ENCODE results near the gene FAM81A. TPM values are rescaled to one million over a fixed set of nuclear protein-coding genes. Genes with fewer than 3 reads are reported as not detected.

Gene FAM81A
- total and polyA plus RNA-seq, 10 donors: 0.77 to 3.0 (median 2.1) TPM

- H3K9me3 ChIP-seq: peaks cover 0 to 5% (median 0%) of the 10 kb centered on the region in 8 donors
- WGBS, 5 donors: 25 to 30% (median 27%) methylated on average over 11 of the region's 11 CpGs
- H3K4me3 ChIP-seq: no peak overlapping the region
- H3K4me1 ChIP-seq: peaks cover 6 to 10% (median 7%) of the 10 kb centered on the region in 6 donors
- DNase-seq: peak; percentile 76
- no peaks in the 10 kb centered on the region for H3K36me3 ChIP-seq
- TF ChIP-seq CTCF (IDR thresholded peaks at IDR 0.05 in 8 of 11, conservative IDR thresholded peaks at IDR 0.05 in 3 of 11): peak; percentile 72 to 93 (median 88)
- TF ChIP-seq POLR2A (IDR thresholded peaks at IDR 0.05): no peak
- TF ChIP-seq POLR2AphosphoS5 (IDR thresholded peaks at IDR 0.05): no peak
- H3K27me3 ChIP-seq (replicated peaks in 1 of 7): no peaks in the 10 kb centered on the region
- H3K27ac ChIP-seq: no peak overlapping the region
- intact Hi-C loops (cut with DNase I; ENCODE audit: low total_unique reads): loop anchor here (5.0 to 10.0 kb wide), 5 partner anchors 118 to 510 kb away; partner anchors contain the start of gene MYO1E
These were observed 54.7 kb downstream of the FAM81A start for GRCh38 chr15:59492389-59493377.

DNA sequence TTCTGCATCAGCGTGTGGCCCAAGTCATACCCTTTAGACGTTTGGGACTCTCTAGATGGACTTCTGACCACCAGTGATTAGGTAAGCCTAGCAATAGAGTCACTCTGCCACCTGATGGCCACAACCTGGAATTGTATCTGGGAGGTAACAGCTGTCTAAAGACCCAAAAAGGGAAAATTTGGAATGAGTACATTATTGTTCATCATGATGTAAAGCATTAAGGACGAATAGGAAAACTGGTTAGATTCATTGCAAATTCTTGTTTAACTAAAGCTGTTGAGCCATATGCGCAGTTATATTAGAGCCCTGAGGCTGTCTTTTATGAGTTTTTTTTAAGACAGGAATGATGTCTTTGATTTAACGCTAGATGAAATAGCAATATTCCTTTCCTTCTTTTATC lies 63.6 kb downstream of the FAM81A start:
- H3K27me3 ChIP-seq (replicated peaks in 1 of 7): no peaks in the 10 kb centered on the region
- 55 to 68% (median 64%) methylated on average over 5 of the region's 5 CpGs for WGBS, 5 donors
- H3K9me3 ChIP-seq: no peaks in the 10 kb centered on the region
- H3K4me3 ChIP-seq: no peak overlapping the region
- H3K27ac ChIP-seq: no peak overlapping the region
- no peak for TF ChIP-seq POLR2AphosphoS5 (IDR thresholded peaks at IDR 0.05)
- TF ChIP-seq POLR2A (IDR thresholded peaks at IDR 0.05): no peak
- TF ChIP-seq CTCF (IDR thresholded peaks at IDR 0.05 in 8 of 11, conservative IDR thresholded peaks at IDR 0.05 in 3 of 11): peak; percentile 16 to 65 (median 54)
- intact Hi-C loops (cut with DNase I; ENCODE audit: low total_unique reads): no loop called here
- no peak for DNase-seq
- no peaks in the 10 kb centered on the region for H3K36me3 ChIP-seq
- H3K4me1 ChIP-seq: no peaks in the 10 kb centered on the region

- no peak for TF ChIP-seq POLR2A (IDR thresholded peaks at IDR 0.05)
- no peak for TF ChIP-seq POLR2AphosphoS5 (IDR thresholded peaks at IDR 0.05)
- no peak for TF ChIP-seq CTCF (IDR thresholded peaks at IDR 0.05 in 8 of 11, conservative IDR thresholded peaks at IDR 0.05 in 3 of 11)
- WGBS, 5 donors: 86 to 98% (median 93%) methylated on average over 2 of the region's 2 CpGs
- no peaks in the 10 kb centered on the region for H3K36me3 ChIP-seq
- H3K4me1 ChIP-seq: peaks cover 0 to 31% (median 13%) of the 10 kb centered on the region in 6 donors
- no peak for DNase-seq
- H3K27ac ChIP-seq: peak overlapping the region in 2 of 8 donors; percentile 70 to 85
- H3K9me3 ChIP-seq: no peaks in the 10 kb centered on the region
- intact Hi-C loops (cut with DNase I; ENCODE audit: low total_unique reads): no loop called here
- no peak overlapping the region for H3K4me3 ChIP-seq
- H3K27me3 ChIP-seq (replicated peaks in 1 of 7): no peaks in the 10 kb centered on the region
These were observed 77.2 kb downstream of the FAM81A start for GRCh38 chr15:59515190-59515589.
